ENCODE results near the gene ARHGAP4.

ARHGAP4 gene

DNA sequence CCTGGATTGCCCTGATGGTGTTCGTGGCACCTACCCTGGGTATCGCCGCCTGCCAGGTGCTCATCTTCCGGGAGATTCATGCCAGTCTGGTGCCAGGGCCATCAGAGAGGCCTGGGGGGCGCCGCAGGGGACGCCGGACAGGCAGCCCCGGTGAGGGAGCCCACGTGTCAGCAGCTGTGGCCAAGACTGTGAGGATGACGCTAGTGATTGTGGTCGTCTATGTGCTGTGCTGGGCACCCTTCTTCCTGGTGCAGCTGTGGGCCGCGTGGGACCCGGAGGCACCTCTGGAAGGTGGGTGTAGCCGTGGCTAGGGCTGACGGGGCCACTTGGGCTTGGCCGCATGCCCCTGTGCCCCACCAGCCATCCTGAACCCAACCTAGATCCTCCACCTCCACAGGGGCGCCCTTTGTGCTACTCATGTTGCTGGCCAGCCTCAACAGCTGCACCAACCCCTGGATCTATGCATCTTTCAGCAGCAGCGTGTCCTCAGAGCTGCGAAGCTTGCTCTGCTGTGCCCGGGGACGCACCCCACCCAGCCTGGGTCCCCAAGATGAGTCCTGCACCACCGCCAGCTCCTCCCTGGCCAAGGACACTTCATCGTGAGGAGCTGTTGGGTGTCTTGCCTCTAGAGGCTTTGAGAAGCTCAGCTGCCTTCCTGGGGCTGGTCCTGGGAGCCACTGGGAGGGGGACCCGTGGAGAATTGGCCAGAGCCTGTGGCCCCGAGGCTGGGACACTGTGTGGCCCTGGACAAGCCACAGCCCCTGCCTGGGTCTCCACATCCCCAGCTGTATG lies 19.7 kb downstream of the ARHGAP4 start:
- no peak for DNase-seq (ENCODE audit: low read depth)
- TF ChIP-seq, protein P1, sequence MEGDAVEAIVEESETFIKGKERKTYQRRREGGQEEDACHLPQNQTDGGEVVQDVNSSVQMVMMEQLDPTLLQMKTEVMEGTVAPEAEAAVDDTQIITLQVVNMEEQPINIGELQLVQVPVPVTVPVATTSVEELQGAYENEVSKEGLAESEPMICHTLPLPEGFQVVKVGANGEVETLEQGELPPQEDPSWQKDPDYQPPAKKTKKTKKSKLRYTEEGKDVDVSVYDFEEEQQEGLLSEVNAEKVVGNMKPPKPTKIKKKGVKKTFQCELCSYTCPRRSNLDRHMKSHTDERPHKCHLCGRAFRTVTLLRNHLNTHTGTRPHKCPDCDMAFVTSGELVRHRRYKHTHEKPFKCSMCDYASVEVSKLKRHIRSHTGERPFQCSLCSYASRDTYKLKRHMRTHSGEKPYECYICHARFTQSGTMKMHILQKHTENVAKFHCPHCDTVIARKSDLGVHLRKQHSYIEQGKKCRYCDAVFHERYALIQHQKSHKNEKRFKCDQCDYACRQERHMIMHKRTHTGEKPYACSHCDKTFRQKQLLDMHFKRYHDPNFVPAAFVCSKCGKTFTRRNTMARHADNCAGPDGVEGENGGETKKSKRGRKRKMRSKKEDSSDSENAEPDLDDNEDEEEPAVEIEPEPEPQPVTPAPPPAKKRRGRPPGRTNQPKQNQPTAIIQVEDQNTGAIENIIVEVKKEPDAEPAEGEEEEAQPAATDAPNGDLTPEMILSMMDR (IDR thresholded peaks at IDR 0.05; ENCODE audit: low read length, missing control alignments), result no peak
- H3K4me3 ChIP-seq (replicated peaks; ENCODE audit: low read depth, low read length), result no peak overlapping the region

DNA sequence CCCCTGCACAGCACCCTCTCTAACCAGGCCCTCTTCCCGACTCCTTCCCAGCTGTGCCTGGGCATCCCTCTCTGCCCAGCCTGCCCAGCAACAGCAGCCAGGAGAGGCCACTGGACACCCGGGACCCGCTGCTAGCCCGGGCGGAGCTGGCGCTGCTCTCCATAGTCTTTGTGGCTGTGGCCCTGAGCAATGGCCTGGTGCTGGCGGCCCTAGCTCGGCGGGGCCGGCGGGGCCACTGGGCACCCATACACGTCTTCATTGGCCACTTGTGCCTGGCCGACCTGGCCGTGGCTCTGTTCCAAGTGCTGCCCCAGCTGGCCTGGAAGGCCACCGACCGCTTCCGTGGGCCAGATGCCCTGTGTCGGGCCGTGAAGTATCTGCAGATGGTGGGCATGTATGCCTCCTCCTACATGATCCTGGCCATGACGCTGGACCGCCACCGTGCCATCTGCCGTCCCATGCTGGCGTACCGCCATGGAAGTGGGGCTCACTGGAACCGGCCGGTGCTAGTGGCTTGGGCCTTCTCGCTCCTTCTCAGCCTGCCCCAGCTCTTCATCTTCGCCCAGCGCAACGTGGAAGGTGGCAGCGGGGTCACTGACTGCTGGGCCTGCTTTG lies 20.5 kb downstream of the ARHGAP4 start:
- H3K4me3 ChIP-seq (replicated peaks; ENCODE audit: low read depth, low read length), result no peak overlapping the region
- TF ChIP-seq, protein P1 (IDR thresholded peaks at IDR 0.05; ENCODE audit: low read length, missing control alignments), result no peak
- DNase-seq (ENCODE audit: low read depth), result no peak

DNA sequence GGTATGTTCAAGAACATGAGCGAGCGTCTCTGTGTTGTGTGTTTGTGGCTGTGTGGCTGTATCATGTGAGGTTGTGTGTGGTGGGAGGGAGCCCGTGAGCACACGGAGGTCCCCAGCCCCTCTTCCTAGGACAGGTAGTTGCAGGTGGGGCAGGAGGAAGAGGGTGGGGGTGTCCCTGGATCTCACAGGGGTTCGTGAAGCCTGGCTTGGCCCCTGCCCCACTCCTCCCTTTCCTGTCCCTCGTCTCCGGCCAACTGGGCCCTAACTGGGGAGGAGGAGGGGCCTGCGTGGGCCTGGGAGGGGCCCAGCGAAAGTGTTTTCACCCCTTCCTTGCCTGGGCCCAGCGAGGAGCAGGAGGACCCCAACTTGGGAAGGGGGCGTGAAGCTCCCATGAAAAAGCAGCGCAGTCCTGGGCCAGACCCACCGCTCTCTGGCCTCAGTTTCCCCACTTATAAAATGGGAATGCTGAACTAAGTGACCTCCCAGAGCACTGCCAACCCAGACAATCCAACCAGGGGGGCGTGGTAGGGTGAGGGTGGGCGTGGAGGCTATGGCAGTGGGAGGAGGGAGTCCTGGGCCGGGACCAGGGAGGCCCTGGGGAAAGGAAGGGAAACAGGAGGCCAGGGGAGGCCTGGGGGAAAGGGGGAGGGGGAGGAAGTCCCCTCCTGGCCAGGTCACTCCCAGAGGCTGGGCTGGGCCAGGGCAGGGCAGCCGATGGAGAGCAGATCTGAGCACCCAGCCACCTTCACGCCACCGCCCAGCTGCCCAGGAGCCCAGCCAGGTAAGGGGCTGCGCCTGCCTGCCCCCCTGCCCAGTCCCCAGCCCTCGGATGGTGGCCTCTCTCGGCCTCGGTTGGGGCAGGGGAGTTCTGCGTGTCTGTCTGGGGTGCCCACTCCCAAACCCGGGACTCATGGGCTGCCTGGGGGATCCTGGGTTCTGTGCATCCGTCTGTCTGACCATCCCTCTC lies 21.8 kb downstream of the ARHGAP4 start, which contains the start of gene AVPR2:
TSS of gene AVPR2 (plus strand) at position 683 of the 967 bp plus-strand sequence. CDS start 473 bp downstream, outside the sequence.
- no peak within 1 kb of the TSS for H3K4me3 ChIP-seq (replicated peaks; ENCODE audit: low read depth, low read length)
- TF ChIP-seq, protein P1 (IDR thresholded peaks at IDR 0.05; ENCODE audit: low read length, missing control alignments), result no peak
- DNase-seq (ENCODE audit: low read depth), result no peak

DNA sequence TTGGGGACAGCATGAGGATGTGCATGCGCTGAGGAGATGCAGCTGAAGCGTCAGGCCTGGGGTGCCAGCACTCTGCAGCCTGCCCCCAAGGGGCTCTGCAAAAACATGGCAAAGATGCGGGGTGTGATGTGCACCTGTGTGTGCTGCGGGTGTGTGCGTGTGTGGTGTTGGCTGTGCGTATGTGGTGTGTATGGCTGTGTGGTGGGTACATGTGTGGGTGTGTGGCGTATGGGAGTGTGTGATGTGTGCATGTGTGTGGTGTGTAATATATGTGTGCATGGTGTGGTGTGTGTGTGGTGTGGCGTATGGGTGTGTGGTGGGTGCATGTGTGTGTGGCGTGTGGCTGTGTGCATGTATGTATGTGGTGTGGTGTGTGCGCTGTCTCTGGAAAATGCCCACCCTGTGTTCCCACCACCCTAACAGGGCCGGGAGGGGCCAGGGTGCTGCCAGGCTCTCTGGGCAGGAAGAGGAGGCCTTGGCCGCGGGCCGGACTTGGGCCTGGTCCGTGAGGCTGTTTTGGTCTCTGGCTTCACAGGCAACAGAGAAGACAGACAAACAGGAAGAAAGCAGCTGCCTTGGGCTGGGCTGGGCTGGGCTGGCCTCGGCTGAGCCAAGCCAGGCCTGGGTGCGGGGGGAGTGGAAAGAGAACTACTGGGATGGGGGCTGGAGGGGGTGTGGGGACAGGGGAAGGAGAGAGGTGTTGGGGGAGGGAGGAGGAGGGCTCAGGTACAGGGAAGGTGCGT lies 22.7 kb downstream of the ARHGAP4 start:
- H3K4me3 ChIP-seq (replicated peaks; ENCODE audit: low read depth, low read length), result no peak overlapping the region
- no peak for DNase-seq (ENCODE audit: low read depth)
- TF ChIP-seq, protein P1 (IDR thresholded peaks at IDR 0.05; ENCODE audit: low read length, missing control alignments), result no peak

- no peak overlapping the region for H3K4me3 ChIP-seq (replicated peaks; ENCODE audit: low read depth, low read length)
- DNase-seq (ENCODE audit: low read depth), result no peak
- TF ChIP-seq, protein P1 (IDR thresholded peaks at IDR 0.05; ENCODE audit: low read length, missing control alignments), result no peak
These were observed 23.7 kb downstream of the ARHGAP4 start for GRCh38 chrX:153902385-153902784.

DNA sequence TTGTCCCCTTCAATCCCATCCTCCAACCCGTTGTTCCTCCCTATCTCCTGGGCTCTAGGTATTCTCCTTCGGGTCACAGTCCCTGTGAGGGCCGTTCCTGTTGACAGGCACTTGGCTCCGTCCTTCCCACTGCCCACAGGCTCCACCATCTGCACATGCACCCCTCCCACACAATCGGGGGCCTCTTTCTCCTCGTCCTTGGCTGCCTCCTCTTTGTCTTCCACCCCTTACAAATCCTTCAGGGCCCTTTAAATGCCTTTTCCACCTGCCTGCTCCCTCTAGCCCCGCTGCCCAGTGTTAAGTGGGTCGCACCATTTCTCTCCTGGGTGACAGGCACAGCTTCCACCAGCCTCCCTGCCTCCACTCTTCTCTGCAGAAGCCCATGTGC lies 24.3 kb downstream of the ARHGAP4 start:
- H3K4me3 ChIP-seq (replicated peaks; ENCODE audit: low read depth, low read length), result no peak overlapping the region
- TF ChIP-seq, protein P1 (IDR thresholded peaks at IDR 0.05; ENCODE audit: low read length, missing control alignments), result no peak
- no peak for DNase-seq (ENCODE audit: low read depth)
